Measurements from ENCODE around the gene FHIT. TPM values are rescaled to one million over a fixed set of nuclear protein-coding genes. Genes with fewer than 3 reads are reported as not detected.

Gene FHIT
- total and polyA plus RNA-seq, 2 of the 4 experiments (the other 2 are of a cell fraction), result 0.07 TPM; not detected in 1

- Histone ChIP-seq H4K8ac (ENCODE audit: low read depth in 2 of 2, low read length in 2 of 2) (no peak overlapping the region), H2BK15ac (ENCODE audit: low read depth, low read length) (no peak overlapping the region), H2BK120ac (ENCODE audit: low read depth, low read length) (no peak overlapping the region), H2AFZ (replicated peaks; ENCODE audit: low read length, poor library complexity) (no peak overlapping the region), H3K4me1 (ENCODE audit: control insufficient read depth, insufficient read depth, low read length) (no peaks in the 10 kb centered on the region), H3K23ac (ENCODE audit: low read depth, low read length) (no peak overlapping the region), H3K27ac (ENCODE audit: insufficient read depth, low read length) (no peak overlapping the region), H2BK20ac (ENCODE audit: low read depth, low read length) (no peak overlapping the region), H2AK5ac (ENCODE audit: low read depth, low read length) (no peak overlapping the region), H3K9me3 (ENCODE audit: control insufficient read depth, insufficient read depth, low read length) (peaks cover 3% of the 10 kb centered on the region), H3K9me1 (ENCODE audit: insufficient read depth, low read length) (no peaks in the 10 kb centered on the region), H2AK9ac (replicated peaks; ENCODE audit: low read depth, low read length, poor library complexity) (no peak overlapping the region), H4K20me1 (ENCODE audit: insufficient read depth, low read length) (no peaks in the 10 kb centered on the region), H3K18ac (ENCODE audit: low read depth, low read length) (no peak overlapping the region), H4K91ac (ENCODE audit: insufficient read depth, low read depth, low read length) (no peak overlapping the region), H4K5ac (ENCODE audit: low read depth, low read length) (no peak overlapping the region), H3K4me3 (ENCODE audit: insufficient read depth, low read depth, low read length) (no peak overlapping the region), H3K14ac (replicated peaks; ENCODE audit: low read depth, low read length) (no peak overlapping the region), H3K56ac (ENCODE audit: extremely low read depth, insufficient read depth, low read length) (no peak overlapping the region), H3K36me3 (ENCODE audit: control insufficient read depth, insufficient read depth, low read length) (no peaks in the 10 kb centered on the region), H3K4ac (ENCODE audit: low read depth, low read length) (no peak overlapping the region), H3K79me1 (ENCODE audit: low read depth in 1 of 2, low read length in 2 of 2) (no peaks in the 10 kb centered on the region), H3K4me2 (ENCODE audit: low read depth, low read length) (no peak overlapping the region), H3K27me3 (ENCODE audit: control insufficient read depth, insufficient read depth, low read length) (no peaks in the 10 kb centered on the region), H2BK5ac (ENCODE audit: low read depth, low read length, poor library complexity, severe bottlenecking) (no peak overlapping the region), H3K9ac (ENCODE audit: low read depth, low read length) (no peak overlapping the region)
- TF ChIP-seq NFE2L2 (IDR thresholded peaks at IDR 0.05; ENCODE audit: low read depth, low read length) (no peak), MAFK (IDR thresholded peaks at IDR 0.05; ENCODE audit: low read depth, low read length) (no peak), POLR2A (IDR thresholded peaks at IDR 0.05; ENCODE audit: low read depth, low read length) (no peak)
- in situ Hi-C loops (cut with MboI; ENCODE audit: low sequenced_read_pairs) (no loop called here), intact Hi-C loops (cut with micrococcal nuclease) (no loop called here), dilution Hi-C loops (cut with HindIII; ENCODE audit: low sequenced_read_pairs, unreplicated experiment) (no loop called here)
- ChIA-PET POLR2A (ENCODE audit: unreplicated experiment) (no interaction called here), CTCF (no interaction called here)
- no peak for ATAC-seq (ENCODE audit: low read depth)
- no TSS peak for BruUV-seq (replicated peaks)
- DNase-seq, result no peak
Observed at GRCh38 chr3:61132062-61132461, 119.2 kb downstream of the FHIT start.
